Esophagus squamous epithelium (tissue), 5 donors: ENCODE data around the gene TCP11. TPM values are rescaled to one million over a fixed set of nuclear protein-coding genes. Genes with fewer than 3 reads are reported as not detected.

Source experiments
- DNase-seq: peaks from one replicate; lab custom pipeline; 2025; lab: John Stamatoyannopoulos, UW
- H3K27ac ChIP-seq, 4 donors: fragments of 200-600 bp; sonication (generic); one replicate each; pipeline ENCODE4 v1.5.1; 2016 to 2019; ENCODE audit warnings: mild to moderate bottlenecking in 1 of 4
- H3K27me3 ChIP-seq, 4 donors: fragments of 200-600 bp; sonication (generic); 1 replicate in 3 of 4; 2 replicates in 1 of 4; pipeline versions ENCODE4 v1.5.1 to v1.6.0; 2017 to 2021; ENCODE audit warnings: antibody characterized with exemption in 1 of 4
- H3K36me3 ChIP-seq, 3 donors: fragments of 200-600 bp; sonication (generic); one replicate each; pipeline ENCODE4 v1.5.1; 2016 to 2019
- H3K4me1 ChIP-seq, 3 donors: fragments of 200-600 bp; sonication (generic); one replicate each; pipeline ENCODE4 v1.5.1; 2017 to 2019
- H3K4me3 ChIP-seq, 4 donors: fragments of 200-600 bp; sonication (generic); 1 replicate in 3 of 4; 2 replicates in 1 of 4; pipeline ENCODE4 v1.5.1; 2016 to 2019; ENCODE audit warnings: mild to moderate bottlenecking in 2 of 4, moderate library complexity in 1 of 4
- H3K9me3 ChIP-seq, 3 donors: fragments of 200-600 bp; sonication (generic); one replicate each; pipeline ENCODE4 v1.5.1; 2016 to 2019
- POLR2A ChIP-seq, 4 donors: fragments of 450-650 bp; IDR thresholded peaks; one replicate each; pipeline ENCODE4 v1.6.1; 2017; ENCODE audit warnings: antibody characterized with exemption in 4 of 4, mild to moderate bottlenecking in 4 of 4, moderate library complexity in 3 of 4
- WGBS, 2 donors: methylation state at CpG; one replicate each; pipeline ENCODE4 v1.1.5; 2018; 5-methylcytosine and 5-hydroxymethylcytosine counted together
- intact Hi-C: fragments of 100-400 bp; cut with DNase I; formaldehyde crosslinking; loops from one replicate; pipeline ENCODE4 v1.15.0; 2022
- total RNA-seq, 4 donors: library from RNA; depleted of rRNA; stranded (reverse); fragments of >200 nt; gene quantifications; one replicate each; pipeline ENCODE4 v1.1.0, GENCODE V29; 2016
- TF ChIP-seq, protein P1 (sequence below), 6 experiments: fragments of 450-650 bp in 4 of 6; fragments of 200-600 bp in 2 of 6; sonication (generic) in 2 of 6; IDR thresholded peaks; one replicate each; pipeline ENCODE4 v1.5.1; 2016 to 2019; ENCODE audit warnings: antibody characterized with exemption in 6 of 6, mild to moderate bottlenecking in 4 of 6, moderate library complexity in 4 of 6
- donor health status: DM: yes; HTN: yes; CAD: no.

Gene TCP11
- total RNA-seq, 4 donors from 2014 or later = 0.64 TPM; not detected in 3

- Histone ChIP-seq H3K9me3 (no peaks in the 10 kb centered on the region), H3K36me3 (peaks cover 14 to 72% (median 38%) of the 10 kb centered on the region in 3 donors), H3K27me3 (peaks cover 0 to 5% (median 0%) of the 10 kb centered on the region in 4 donors), H3K27ac (peak overlapping the region; percentile 18 to 71 (median 60)), H3K4me1 (peaks cover 0 to 60% (median 22%) of the 10 kb centered on the region in 3 donors), H3K4me3 (no peak overlapping the region)
- intact Hi-C loops = no loop called here
- 92 to 97% methylated on average over 13 to 19 of the region's 19 CpGs for WGBS, 2 donors
- TF ChIP-seq, protein P1, sequence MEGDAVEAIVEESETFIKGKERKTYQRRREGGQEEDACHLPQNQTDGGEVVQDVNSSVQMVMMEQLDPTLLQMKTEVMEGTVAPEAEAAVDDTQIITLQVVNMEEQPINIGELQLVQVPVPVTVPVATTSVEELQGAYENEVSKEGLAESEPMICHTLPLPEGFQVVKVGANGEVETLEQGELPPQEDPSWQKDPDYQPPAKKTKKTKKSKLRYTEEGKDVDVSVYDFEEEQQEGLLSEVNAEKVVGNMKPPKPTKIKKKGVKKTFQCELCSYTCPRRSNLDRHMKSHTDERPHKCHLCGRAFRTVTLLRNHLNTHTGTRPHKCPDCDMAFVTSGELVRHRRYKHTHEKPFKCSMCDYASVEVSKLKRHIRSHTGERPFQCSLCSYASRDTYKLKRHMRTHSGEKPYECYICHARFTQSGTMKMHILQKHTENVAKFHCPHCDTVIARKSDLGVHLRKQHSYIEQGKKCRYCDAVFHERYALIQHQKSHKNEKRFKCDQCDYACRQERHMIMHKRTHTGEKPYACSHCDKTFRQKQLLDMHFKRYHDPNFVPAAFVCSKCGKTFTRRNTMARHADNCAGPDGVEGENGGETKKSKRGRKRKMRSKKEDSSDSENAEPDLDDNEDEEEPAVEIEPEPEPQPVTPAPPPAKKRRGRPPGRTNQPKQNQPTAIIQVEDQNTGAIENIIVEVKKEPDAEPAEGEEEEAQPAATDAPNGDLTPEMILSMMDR (IDR thresholded peaks at IDR 0.05) = no peak
- no peak for DNase-seq
These were observed 51.8 kb downstream of the TCP11 start for GRCh38 chr6:35089216-35089934.

- no peak for DNase-seq
- 77 to 81% methylated on average over 18 of the region's 24 CpGs for WGBS, 2 donors
- Histone ChIP-seq H3K4me1 (peaks cover 0 to 61% (median 26%) of the 10 kb centered on the region in 3 donors), H3K4me3 (no peak overlapping the region), H3K9me3 (no peaks in the 10 kb centered on the region), H3K36me3 (peaks cover 22 to 80% (median 38%) of the 10 kb centered on the region in 3 donors), H3K27me3 (peaks cover 0 to 1% (median 0%) of the 10 kb centered on the region in 4 donors), H3K27ac (peak overlapping the region; percentile 18 to 71 (median 60))
- intact Hi-C loops = no loop called here
- TF ChIP-seq, protein P1 (IDR thresholded peaks at IDR 0.05) = peak in 1 of 6 experiments; percentile 3
- TF ChIP-seq POLR2A (IDR thresholded peaks at IDR 0.05) = no peak
These were observed 52.6 kb downstream of the TCP11 start for GRCh38 chr6:35088281-35089215.

DNA sequence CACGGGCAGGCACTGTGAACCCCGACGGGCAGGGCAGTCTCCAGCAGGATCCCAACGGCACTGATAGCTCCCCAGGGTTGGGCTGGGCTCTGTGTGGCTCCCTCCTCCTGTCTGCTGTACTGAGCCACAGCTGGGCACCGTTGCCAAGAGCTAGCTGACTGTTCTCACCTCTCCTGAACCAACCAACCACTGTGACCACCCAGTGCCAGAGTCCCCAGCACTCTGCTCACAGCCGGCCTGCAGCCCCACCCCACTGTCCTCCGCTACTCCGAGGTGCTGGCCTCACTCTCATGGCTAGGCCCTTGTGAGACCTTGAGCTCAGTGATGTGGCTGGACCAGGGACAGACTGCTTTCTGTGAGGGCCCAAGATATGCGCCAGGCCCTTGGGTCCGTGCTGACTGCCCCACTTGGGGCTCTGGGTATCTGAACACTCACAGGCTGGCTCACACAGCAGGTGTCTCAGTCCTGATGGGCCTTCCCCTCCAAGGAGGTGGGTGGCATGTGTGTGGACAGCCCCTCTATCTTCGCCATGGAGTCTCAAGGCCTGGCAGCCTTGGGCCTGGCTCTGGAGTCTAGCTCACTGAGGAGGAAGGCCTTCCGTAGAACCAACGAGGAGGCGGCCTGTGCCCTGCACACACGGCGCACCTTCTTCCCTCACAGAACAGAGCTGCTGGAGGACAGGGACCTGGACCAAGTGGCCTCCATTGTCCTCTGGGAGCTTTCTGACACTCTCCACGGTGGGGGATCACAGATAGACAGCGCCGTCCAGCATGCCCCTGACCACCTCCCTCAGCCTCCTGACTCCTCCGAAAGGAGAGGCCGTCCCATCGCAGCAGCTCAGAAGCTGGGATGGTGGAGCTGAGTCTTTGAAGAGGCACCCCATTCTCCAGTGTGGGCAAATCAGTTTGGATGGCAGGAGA, 53.5 kb downstream of the TCP11 start:
- WGBS, 2 donors = 87 to 89% methylated on average over 6 to 8 of the region's 22 CpGs
- H3K27me3 ChIP-seq = no peaks in the 10 kb centered on the region
- H3K36me3 ChIP-seq = peaks cover 31 to 90% (median 41%) of the 10 kb centered on the region in 3 donors
- H3K27ac ChIP-seq = peak overlapping the region in 3 of 4 donors; percentile 24 to 57 (median 36)
- no peak overlapping the region for H3K4me3 ChIP-seq
- intact Hi-C loops = no loop called here
- H3K4me1 ChIP-seq = peaks cover 0 to 55% (median 17%) of the 10 kb centered on the region in 3 donors
- TF ChIP-seq, protein P1 (IDR thresholded peaks at IDR 0.05) = no peak
- no peak for TF ChIP-seq POLR2A (IDR thresholded peaks at IDR 0.05)
- no peak for DNase-seq
- H3K9me3 ChIP-seq = no peaks in the 10 kb centered on the region

DNA sequence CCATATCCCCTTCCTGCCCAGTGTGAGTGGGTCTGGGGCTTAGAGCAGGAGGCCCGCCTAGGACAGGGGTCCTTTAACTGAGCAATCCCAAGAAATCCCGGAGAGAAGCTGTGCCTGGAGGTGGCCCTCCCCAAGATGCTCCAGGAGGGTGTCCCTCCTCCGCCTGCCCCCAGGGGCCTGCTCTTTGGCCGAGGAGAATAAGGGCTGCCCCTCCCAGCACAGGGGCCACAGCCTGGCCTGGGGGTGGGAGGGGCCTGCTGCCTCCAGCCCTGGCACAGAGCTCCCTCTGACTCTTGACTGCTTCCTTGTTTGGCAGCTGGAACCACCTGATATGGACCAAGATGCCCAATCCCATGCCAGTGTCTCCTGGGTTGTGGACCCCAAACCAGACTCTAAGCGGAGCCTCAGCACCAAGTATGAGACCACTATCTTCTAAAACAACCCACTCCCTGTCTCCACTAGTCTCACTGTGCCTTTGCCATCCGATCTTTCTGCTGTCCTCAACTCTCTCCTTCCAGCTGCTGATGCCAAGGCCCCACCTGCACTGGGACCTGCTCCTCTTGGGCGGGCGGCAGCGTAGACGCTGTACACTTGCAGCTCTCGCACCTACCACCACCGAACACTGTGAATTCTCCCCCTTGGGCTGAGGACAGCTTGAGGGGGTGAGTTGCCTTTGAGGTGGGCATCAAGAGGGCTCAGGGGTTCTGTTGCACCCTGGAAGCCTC, 54.3 kb downstream of the TCP11 start:
- intact Hi-C loops = no loop called here
- Histone ChIP-seq H3K4me3 (no peak overlapping the region), H3K27ac (peak overlapping the region; percentile 1 to 57 (median 33)), H3K4me1 (peaks cover 0 to 55% (median 17%) of the 10 kb centered on the region in 3 donors), H3K36me3 (peaks cover 32 to 98% (median 46%) of the 10 kb centered on the region in 3 donors), H3K9me3 (no peaks in the 10 kb centered on the region), H3K27me3 (no peaks in the 10 kb centered on the region)
- WGBS, 2 donors = 94 to 97% methylated on average over 8 of the region's 12 CpGs
- no peak for DNase-seq
- TF ChIP-seq POLR2A (IDR thresholded peaks at IDR 0.05) = no peak
- TF ChIP-seq, protein P1 (IDR thresholded peaks at IDR 0.05) = no peak
